Aorta (tissue), 5 donors: ENCODE measurements around the gene CLSTN1. TPM values are rescaled to one million over a fixed set of nuclear protein-coding genes. Genes with fewer than 3 reads are reported as not detected.

Experiments
- ATAC-seq: fragments of 200-7000 bp; cut with Tn5 transposase; one replicate; pipeline ENCODE4 v1.9.1; 2022; ENCODE audit warnings: moderate library complexity; ENCODE audit not compliant: low FRiP score
- DNase-seq, 2 donors: peaks; one replicate each; pipeline ENCODE4 v3.0.0-alpha.2; 2020
- H3K27ac ChIP-seq, 2 donors: one replicate each; pipeline ENCODE4 v1.5.1; 2013; ENCODE audit warnings: low read length in 2 of 2, mild to moderate bottlenecking in 2 of 2, moderate library complexity in 2 of 2, control low read depth in 1 of 2, inconsistent platforms in 1 of 2, low read depth in 1 of 2
- H3K27me3 ChIP-seq, 2 donors: one replicate each; pipeline ENCODE4 v1.6.1; 2013; ENCODE audit warnings: control low read depth in 1 of 2, low read length in 1 of 2, mild to moderate bottlenecking in 1 of 2, moderate library complexity in 1 of 2; ENCODE audit not compliant: insufficient read depth in 2 of 2, control insufficient read depth in 1 of 2
- H3K36me3 ChIP-seq, 2 donors: one replicate each; pipeline ENCODE4 v1.6.1; 2013; ENCODE audit warnings: control low read depth in 1 of 2, low read length in 1 of 2, mild to moderate bottlenecking in 1 of 2; ENCODE audit not compliant: insufficient read depth in 2 of 2, control insufficient read depth in 1 of 2
- H3K4me1 ChIP-seq, 2 donors: one replicate each; pipeline ENCODE4 v1.6.1; 2013; ENCODE audit warnings: low read length in 2 of 2, control low read depth in 1 of 2, mild to moderate bottlenecking in 1 of 2, moderate library complexity in 1 of 2; ENCODE audit not compliant: insufficient read depth in 2 of 2, control insufficient read depth in 1 of 2
- H3K4me3 ChIP-seq, 2 donors: one replicate each; pipeline ENCODE4 v1.5.1; 2013; ENCODE audit warnings: low read length in 2 of 2, control low read depth in 1 of 2, mild to moderate bottlenecking in 1 of 2
- H3K9me3 ChIP-seq: one replicate; pipeline ENCODE4 v1.6.1; 2013; ENCODE audit warnings: mild to moderate bottlenecking, low read length; ENCODE audit not compliant: control insufficient read depth
- WGBS, 2 donors: extraction: QIAGEN DNeasy Blood & Tissue Kit; methylation state at CpG; one replicate each; pipeline ENCODE4 v1.1.7; 2013; 5-methylcytosine and 5-hydroxymethylcytosine counted together
- intact Hi-C, 2 donors: fragments of 100-400 bp; cut with DNase I; formaldehyde crosslinking; loops; one replicate each; pipeline versions ENCODE4 v1.14.2 to v1.15.0; 2022
- polyA plus RNA-seq, 2 donors: library from polyadenylated mRNA; stranded (reverse); fragments of 200-250 nt; gene quantifications; one replicate each; pipeline ENCODE4 v1.2.3, GENCODE V29; 2013
- total RNA-seq, 2 donors: library from RNA; stranded (reverse); fragmentation: NEBNext Ultra II Directional; extraction: Animal tissue kit (Norgen Biotek cat#: 25700); gene quantifications; one replicate each; pipeline ENCODE4 v1.2.1, GENCODE V29; 2021
- donor health status: healthy with polysubstance abuse.
- donor health status: Bipolar disorder and iron deficiency.
- donor health status: DM: no; HTN: no; CAD: no.
- donor health status: DM: no; HTN: no; CAD: no.
- donor health status: DM: yes; HTN: yes; CAD: no.

The CLSTN1 gene
- total and polyA plus RNA-seq, 4 donors = 17.0 to 113 (median 74.3) TPM

DNA sequence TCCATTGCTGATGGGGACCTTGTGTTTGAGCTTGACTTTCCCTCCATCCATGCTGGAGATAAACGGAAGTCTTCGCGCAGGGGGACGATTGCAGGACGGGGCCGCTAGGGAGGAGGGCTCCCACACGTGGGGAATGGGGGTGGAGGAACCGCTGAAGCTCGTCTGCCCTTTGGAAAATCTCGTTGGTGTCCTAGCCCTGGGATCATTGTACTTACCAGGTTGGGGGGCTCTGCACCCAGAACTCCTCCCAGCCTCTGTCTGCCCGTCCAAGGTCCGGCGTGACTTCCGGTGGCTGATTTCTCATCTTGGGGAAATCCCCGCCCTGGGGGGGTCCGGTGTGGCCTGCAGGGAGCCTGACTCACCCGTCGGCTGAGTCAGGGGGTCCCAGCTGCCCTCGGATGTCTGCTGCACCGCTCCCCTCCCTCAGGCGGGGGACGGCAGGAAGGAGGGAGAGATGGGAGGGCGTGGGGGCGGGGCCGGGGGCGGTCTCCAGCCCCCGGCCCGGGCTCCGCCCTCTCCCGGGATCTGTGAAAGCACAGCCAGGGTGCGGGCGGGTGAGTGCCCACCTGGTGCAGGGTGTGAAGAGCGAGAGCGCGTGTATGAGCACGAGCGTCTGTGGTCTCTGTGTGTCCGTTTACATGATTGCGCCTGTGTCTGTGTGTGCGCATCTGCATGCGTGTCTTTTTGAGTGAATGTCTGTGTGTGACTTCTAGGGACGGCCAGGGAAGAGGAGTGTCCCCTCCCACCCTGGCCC lies 136.5 kb downstream of the CLSTN1 start:
- WGBS, 2 donors = 1 to 2% methylated on average over 37 to 42 of the region's 42 CpGs
- Histone ChIP-seq H3K9me3 (no peaks in the 10 kb centered on the region), H3K4me1 (no peaks in the 10 kb centered on the region), H3K4me3 (peak overlapping the region; percentile 6 to 38), H3K27ac (no peak overlapping the region), H3K27me3 (no peaks in the 10 kb centered on the region), H3K36me3 (no peaks in the 10 kb centered on the region)
- peak; percentile 59 for ATAC-seq
- intact Hi-C loops = no loop called here
- peak; percentile 74 to 90 for DNase-seq

DNA sequence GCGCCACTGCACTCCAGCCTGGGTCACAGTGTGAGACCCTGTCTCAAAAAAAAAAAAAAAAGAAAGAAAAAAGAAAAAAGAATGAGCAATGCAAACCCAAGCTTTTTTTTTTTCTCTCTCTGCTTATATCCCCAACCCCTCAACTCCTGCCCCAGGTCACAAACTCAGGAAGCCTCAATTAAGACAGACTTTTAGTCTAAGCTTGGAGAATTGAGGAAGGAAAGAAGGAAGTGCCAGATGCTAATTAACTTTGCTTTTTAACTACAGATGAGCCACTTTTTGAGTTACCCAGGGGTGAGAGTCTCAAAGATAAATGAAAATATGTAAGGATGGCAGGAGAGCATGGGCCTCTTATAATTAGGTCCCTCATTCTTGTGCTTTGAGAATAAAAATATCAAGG lies 139.0 kb downstream of the CLSTN1 start:
- Histone ChIP-seq H3K36me3 (no peaks in the 10 kb centered on the region), H3K27me3 (no peaks in the 10 kb centered on the region), H3K27ac (no peak overlapping the region), H3K4me3 (no peak overlapping the region), H3K4me1 (no peaks in the 10 kb centered on the region), H3K9me3 (no peaks in the 10 kb centered on the region)
- intact Hi-C loops = no loop called here
- DNase-seq = no peak
- WGBS, 2 donors = 98 to 100% methylated on average over 1 of the region's 1 CpG
- ATAC-seq = no peak

DNA sequence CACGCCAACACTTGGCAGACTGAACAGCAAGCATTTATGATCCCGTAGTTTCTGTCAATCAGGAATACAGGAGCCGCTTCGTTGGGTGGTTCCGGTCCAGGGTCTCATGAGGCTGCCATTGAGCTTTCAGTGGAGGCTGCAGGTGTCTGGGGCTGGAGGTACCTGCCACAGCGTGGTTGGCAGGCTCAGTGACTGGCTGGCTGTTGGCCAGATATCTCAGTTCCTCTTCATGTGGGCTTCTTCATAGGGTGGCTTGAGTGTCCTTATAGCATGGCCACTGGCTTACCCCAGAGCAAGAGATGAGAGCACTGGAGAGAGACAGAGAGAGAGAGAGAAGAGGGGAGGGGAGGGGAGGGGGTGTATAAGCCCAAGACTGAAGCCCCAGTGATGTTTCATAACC lies 142.9 kb downstream of the CLSTN1 start:
- H3K4me1 ChIP-seq = no peaks in the 10 kb centered on the region
- ATAC-seq = no peak
- H3K4me3 ChIP-seq = no peak overlapping the region
- H3K36me3 ChIP-seq = no peaks in the 10 kb centered on the region
- intact Hi-C loops = no loop called here
- no peak for DNase-seq
- 85 to 92% methylated on average over 6 of the region's 6 CpGs for WGBS, 2 donors
- H3K9me3 ChIP-seq = no peaks in the 10 kb centered on the region
- H3K27ac ChIP-seq = no peak overlapping the region
- H3K27me3 ChIP-seq = no peaks in the 10 kb centered on the region

DNA sequence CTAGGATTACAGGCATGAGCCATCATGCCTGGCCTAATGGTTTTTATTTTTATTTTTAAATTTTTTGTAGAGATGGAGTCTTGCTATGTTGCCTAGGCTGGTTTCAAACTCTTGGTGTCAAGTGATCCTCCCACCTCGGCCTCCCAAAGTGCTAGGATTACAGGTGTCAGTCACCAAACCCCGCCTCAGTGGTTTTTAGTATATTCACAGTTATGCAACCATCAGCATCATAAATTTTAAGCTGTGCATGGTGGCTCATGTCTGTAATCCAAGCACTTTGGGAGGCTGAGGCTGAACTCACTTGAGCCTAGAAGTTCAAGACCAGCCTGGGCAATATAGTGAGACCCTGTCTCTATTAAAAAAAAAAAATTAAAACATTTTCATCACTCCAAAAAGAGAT lies 143.7 kb downstream of the CLSTN1 start:
- Histone ChIP-seq H3K9me3 (no peaks in the 10 kb centered on the region), H3K27ac (no peak overlapping the region), H3K27me3 (no peaks in the 10 kb centered on the region), H3K4me3 (no peak overlapping the region), H3K36me3 (no peaks in the 10 kb centered on the region), H3K4me1 (no peaks in the 10 kb centered on the region)
- WGBS, 2 donors = 92 to 96% methylated on average over 2 of the region's 2 CpGs
- intact Hi-C loops = no loop called here
- DNase-seq (no peak), ATAC-seq (no peak)

Other genes with a start within 250 kb of the CLSTN1 start
- gene TMEM201, start 235.1 kb downstream of the CLSTN1 start, total RNA-seq = 1 to 10 TPM; 5.1 to 9.4 TPM
- gene TMEM201, start 235.1 kb downstream of the CLSTN1 start, polyA plus RNA-seq = 1 to 10 TPM; 1.1 to 3.5 TPM
- gene PIK3CD, start 172.2 kb downstream of the CLSTN1 start, total RNA-seq = 10 to 100 TPM; 13.3 to 21.0 TPM
- 10 to 100 TPM in 1 of 2 donors, 1 to 10 TPM in 1; 5.2 to 10.1 TPM for gene PIK3CD, start 172.2 kb downstream of the CLSTN1 start, polyA plus RNA-seq
- gene CTNNBIP1, start 86.3 kb upstream of the CLSTN1 start, total RNA-seq = 10 to 100 TPM; 17.5 to 18.8 TPM
- gene CTNNBIP1, start 86.3 kb upstream of the CLSTN1 start, polyA plus RNA-seq = 10 to 100 TPM in 1 of 2 donors, 1 to 10 TPM in 1; 8.4 to 11.1 TPM
- 10 to 100 TPM; 25.8 to 30.7 TPM for gene LZIC, start 119.4 kb upstream of the CLSTN1 start, total RNA-seq
- 10 to 100 TPM; 14.7 to 23.4 TPM for gene LZIC, start 119.4 kb upstream of the CLSTN1 start, polyA plus RNA-seq
- 10 to 100 TPM in 1 of 2 donors, 1 to 10 TPM in 1; 5.7 to 11.2 TPM for gene NMNAT1, start 119.5 kb upstream of the CLSTN1 start, total RNA-seq
- 1 to 10 TPM; 3.3 to 4.5 TPM for gene NMNAT1, start 119.5 kb upstream of the CLSTN1 start, polyA plus RNA-seq
- 10 to 100 TPM in 1 of 2 donors, 1 to 10 TPM in 1; 7.6 to 30.2 TPM for gene RBP7, start 173.3 kb upstream of the CLSTN1 start, total RNA-seq
- 10 to 100 TPM in 1 of 2 donors, 1 to 10 TPM in 1; 3.9 to 35.1 TPM for gene RBP7, start 173.3 kb upstream of the CLSTN1 start, polyA plus RNA-seq
- gene UBE4B, start 209.0 kb upstream of the CLSTN1 start, total RNA-seq = 10 to 100 TPM; 46.9 to 54.8 TPM
- gene UBE4B, start 209.0 kb upstream of the CLSTN1 start, polyA plus RNA-seq = 10 to 100 TPM; 11.6 to 29.9 TPM